NCI-H1105 (cell line): ENCODE results near the gene ATP4B.
"Not testable (repeated sequence)": the region's sequence is repeated elsewhere in the genome, so short reads cannot be mapped to it uniquely, and the experiment has no call there.

Experiments
- DNase-seq: peaks from one replicate; lab custom pipeline; 2025; lab: John Stamatoyannopoulos, UW

ATP4B gene

GRCh38 chr13:113625965-113626721, 31.9 kb downstream of the ATP4B start:
- DNase-seq, result no peak

GRCh38 chr13:113624640-113625304, 33.2 kb downstream of the ATP4B start:
- not testable (repeated sequence) for DNase-seq

DNA sequence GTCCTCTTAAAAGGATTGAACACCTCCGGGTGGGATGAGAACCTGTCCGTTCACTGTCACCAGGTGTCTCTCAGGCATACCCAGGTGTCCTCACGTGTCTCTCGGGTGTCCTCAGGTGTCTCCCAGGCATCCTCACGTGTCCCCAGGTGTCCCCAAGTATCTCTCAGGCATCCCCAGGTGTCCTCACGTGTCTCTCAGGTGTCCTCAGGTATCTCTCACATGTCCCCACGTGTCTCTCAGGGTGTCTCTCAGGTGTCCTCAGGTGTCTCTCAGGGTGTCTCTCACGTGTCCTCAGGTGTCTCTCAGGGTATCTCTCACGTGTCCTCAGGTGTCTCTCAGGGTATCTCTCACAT, 33.8 kb downstream of the ATP4B start:
- no peak for DNase-seq

DNA sequence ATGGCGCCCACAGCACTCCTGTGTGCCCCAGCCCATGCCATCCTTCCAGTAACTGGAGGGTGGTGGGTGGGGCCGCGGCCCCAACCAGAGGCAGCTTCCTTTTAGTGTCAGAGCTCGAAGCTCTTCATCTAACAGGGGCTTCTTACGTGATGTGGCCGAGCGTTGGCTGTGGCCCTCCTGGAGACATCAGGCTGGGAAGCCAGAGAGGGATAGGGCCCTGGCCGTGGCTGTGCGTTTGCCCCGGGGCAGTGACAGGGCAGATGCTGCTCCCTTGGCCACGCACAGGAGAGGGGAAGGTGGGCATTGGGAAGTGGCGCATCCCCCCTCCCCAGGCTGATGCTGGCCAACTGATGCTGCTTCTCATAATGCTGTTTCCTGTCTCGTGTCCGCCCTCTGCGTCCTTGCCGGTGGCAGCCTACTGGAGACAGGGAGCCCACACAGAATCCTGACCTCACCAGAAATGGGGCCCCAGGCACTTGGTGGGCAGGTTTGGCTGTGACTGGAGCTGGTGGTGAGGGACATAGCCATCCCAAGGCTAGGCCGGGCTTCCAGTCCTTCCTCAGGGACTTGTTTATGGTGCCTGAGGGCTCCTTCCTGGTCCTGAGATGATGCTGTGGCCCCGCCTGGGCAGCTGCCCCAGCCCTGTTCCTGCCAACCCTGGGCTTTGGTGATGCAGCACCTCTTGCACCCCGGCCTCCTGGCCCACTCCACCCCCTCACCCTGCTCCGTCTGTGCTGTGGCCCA, 34.3 kb downstream of the ATP4B start:
- no peak for DNase-seq

DNA sequence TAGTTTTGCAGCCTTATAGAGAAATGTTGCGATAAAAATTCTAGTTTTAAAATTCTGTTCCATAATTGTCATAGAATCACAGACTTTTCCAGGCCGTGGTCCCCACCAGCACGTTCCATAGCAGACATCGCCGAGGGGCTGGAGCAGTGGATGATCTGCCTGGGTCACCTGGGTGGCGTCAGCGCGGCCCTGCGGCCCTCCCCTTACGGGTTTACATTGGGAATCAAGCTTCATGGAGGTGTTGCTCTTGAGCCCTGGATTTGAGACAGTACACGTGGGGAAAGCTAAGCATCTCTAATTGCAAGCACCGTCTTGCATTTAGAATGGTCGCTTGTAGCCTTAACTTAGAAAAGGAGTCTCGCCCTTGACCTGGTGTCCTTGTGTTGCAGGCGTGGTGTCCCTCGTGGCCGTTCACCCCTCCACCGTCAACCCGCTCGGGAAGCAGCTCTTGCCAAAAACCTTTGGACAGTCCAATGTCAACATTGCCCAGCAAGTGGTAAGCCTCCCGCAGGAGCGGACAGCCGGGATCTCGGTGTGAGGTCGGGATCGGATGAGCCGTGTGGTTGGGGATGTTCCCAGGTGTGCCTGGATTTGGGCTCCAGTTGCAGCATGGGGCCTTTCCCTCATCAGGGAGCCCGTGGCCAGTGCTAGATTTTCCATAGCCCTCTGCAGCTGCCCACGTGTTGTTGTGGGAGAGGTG, 35.1 kb downstream of the ATP4B start:
- no peak for DNase-seq

DNA sequence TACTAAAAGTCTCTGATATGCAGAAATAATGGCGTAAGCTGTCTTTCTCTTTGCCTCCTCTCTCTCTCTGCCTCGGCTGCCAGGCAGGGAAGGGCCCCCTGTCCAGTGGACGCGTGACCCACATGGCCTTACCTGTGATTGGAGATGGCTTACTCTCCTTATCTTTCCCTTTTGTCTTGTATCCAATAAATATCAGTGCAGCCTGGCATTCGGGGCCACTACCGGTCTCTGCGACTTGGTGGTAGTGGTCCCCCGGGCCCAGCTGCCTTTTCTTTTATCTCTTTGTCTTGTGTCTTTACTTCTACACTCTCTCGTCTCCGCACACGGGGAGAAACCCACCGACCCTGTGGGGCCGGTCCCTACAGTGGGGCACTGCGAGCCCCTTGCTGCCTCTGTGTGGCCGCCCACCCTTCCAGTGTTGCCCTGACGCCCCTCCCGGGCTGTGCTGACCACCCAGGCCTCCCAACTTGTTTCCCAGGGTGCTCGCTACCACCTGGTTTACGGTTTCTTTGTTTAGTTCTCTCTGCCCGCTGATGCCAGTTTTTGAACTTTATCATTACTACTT, 35.9 kb downstream of the ATP4B start:
- DNase-seq, result not testable (repeated sequence)

DNA sequence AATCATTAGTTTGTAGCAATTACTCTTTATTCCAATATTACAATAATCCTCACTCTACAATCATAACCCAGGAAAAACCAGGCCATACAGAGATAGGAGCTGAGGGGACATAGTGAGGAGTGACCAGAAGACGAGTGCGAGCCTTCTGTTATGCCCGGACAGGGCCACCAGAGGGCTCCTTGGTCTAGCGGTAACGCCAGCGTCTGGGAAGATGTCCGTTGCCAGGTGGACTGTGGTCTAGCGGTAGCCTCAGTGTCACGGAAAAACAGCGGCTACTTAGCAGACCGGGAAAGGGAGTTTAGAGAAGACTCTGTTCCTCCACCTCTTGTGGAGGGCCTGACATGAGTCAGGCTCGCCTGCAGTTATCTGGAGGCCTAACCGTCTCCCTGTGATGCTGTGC, 36.5 kb downstream of the ATP4B start:
- not testable (repeated sequence) for DNase-seq

DNA sequence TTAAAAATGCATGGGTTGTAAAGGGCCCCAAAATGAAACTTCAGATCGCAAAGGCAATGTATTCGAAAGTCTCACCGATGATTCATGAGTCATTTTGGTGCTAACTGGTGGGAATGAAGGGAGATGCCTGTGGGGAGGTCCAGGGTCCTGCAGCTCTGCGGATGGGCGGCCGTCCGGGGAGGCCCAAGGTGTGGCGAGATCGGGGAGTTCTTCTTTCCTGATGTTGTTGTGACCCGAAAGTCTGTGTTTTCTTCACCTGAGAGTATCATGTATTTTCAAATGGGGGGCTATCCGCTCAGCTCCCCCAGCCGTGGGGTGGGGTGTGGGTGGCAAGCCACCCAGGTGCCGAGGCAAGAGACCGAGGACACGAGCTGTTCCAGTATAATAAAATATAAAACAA, 37.0 kb downstream of the ATP4B start:
- DNase-seq, result no peak

GRCh38 chr13:113620036-113620796, 37.8 kb downstream of the ATP4B start:
- DNase-seq, result no peak

DNA sequence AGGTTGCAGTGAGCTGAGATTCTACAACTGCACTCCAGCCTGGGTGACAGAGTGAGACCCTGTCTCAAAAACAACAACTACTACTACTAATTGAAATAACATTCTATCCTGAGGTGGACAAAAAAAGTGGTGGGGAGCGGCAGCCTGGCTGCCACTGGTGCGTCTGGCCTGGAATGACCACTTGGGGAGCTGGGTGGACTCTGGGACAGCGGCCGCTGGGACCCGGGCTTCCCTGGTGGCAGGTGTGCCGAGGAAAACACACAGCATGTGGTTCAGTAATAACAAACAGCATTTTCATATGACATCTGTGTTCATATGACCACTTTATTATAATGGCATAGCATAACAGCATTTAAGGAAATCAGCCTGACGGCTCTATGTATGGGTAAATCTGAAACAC, 39.5 kb downstream of the ATP4B start:
- DNase-seq, result no peak

DNA sequence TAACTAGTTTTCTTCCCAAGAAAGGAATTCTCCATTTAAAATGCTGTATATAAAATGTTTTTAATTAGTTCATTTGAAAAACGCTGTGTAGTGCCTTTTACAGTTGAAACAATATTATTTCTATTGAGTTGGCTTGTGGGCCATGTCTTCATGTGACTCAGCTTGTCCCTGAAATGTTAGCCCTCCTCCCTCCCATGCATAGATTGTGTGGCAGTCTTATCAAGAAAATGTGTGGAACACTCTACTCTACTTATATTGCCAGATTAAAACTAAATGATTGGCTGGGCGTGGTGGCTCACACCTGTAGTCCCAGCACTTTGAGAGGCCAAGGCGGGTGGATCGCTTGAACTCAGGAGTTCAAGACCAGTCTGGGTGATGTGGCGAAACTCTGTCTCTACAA, 40.0 kb downstream of the ATP4B start:
- DNase-seq, result no peak

- DNase-seq, result no peak
Observed at GRCh38 chr13:113616991-113617749, 40.8 kb downstream of the ATP4B start.

GRCh38 chr13:113616281-113616906, 41.6 kb downstream of the ATP4B start:
- no peak for DNase-seq

DNA sequence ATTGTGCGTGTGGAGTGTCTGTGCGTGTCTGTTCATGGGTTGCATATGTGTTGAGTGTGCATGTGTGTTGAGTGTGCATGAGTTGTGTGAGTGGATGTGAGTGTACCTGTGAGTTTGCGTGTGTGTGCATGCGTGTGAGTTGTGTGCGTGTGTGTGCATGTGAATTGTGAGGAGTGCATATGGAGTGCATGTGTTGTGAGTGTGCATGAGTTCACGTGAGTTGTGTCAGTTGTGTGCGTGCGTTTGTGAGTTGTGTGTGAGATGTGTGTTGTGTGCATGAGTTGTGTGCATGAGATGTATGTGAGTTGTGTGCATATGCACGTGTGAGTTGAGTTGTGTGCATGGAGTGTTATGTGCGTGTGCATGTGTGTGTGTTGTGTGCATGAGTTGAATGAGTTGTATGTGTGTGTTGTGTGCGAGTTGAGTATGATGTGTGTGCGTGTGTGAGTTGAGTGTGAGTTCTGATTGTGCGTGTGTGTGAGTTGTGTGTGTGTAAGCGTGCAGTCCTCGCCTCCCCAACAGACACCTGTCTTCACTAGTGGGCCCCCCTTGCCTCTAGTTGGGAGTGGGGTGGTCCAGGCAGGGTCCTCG, 44.1 kb downstream of the ATP4B start:
- DNase-seq, result no peak

DNA sequence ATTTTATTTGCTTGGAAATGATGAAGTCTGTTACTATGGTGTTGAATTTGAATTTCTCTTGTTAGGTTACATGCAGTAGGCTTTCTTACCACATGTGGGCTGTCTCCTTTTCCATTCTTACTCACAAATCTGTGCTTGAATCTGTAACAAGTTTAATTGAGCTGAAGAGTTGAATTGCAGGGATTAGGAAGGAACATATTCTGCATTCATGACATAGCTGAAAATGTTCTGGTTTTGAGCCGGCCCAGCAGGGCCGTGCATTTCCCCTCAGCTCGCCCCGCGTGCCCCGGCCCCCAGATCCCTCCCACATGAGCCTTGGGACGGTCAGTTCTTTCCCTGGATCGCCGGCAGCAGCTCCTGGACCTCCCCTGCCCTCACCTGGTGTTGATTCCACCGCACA, 45.4 kb downstream of the ATP4B start:
- DNase-seq, result no peak

GRCh38 chr13:113611996-113612395, 46.0 kb downstream of the ATP4B start:
- no peak for DNase-seq

GRCh38 chr13:113610266-113610665, 47.7 kb downstream of the ATP4B start:
- DNase-seq, result no peak

GRCh38 chr13:113609616-113610015, 48.4 kb downstream of the ATP4B start:
- no peak for DNase-seq

DNA sequence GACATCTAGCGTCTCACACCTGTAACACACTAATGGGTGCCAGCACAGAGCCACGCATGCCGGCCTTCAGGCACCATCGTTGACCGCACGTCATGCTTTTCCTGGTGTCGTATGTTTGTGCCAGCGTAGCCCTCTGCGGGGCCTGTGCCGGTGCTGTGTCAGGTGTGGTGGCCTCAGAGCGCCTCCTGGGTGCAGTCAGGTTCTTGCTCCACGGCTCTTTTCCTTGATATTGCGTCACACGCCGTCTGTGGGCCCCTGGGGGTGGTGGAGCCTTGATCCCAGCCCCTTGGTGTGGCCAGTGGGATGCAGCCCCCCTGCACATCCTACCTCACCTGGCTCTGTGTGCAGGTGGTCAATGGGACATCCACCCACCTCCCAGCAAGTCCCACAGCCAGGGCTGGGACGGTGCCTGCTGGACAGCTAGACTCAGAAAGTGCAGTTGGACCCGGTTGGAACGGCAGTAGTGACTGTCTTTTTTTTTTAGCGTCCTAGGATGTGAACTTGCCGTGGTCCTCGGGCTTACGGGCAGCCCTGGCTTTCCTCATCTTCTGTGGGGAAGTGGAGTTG, 48.9 kb downstream of the ATP4B start:
- no peak for DNase-seq
